GM19463 (cell line): ENCODE data around the gene SLIT3.

Experiments
- ATAC-seq: cut with Tn5 transposase; IDR thresholded peaks from one replicate; pipeline ENCODE4 v1.9.1; 2021; ENCODE audit warnings: mild to moderate bottlenecking, moderate library complexity; ENCODE audit not compliant: unreplicated experiment

The SLIT3 gene

DNA sequence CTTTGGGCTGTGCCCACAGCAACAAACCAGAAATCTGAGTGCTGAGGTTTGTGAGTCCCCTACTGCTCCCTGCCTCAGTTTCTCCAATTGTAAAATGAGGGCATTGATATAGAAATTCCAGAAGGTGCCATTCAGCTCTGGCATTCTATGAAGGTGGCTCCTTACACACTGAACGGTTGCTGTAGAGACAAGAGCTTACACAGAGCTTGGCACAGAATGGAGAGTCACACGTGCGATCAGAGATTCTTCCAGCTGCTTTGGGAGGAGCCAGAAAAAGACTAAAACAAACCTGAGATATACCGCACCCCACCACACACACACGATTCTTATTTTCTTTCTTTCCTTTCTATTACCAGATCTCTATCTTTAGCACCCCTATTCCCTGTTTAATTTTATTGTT lies 122.7 kb downstream of the SLIT3 start:
- no peak for ATAC-seq

DNA sequence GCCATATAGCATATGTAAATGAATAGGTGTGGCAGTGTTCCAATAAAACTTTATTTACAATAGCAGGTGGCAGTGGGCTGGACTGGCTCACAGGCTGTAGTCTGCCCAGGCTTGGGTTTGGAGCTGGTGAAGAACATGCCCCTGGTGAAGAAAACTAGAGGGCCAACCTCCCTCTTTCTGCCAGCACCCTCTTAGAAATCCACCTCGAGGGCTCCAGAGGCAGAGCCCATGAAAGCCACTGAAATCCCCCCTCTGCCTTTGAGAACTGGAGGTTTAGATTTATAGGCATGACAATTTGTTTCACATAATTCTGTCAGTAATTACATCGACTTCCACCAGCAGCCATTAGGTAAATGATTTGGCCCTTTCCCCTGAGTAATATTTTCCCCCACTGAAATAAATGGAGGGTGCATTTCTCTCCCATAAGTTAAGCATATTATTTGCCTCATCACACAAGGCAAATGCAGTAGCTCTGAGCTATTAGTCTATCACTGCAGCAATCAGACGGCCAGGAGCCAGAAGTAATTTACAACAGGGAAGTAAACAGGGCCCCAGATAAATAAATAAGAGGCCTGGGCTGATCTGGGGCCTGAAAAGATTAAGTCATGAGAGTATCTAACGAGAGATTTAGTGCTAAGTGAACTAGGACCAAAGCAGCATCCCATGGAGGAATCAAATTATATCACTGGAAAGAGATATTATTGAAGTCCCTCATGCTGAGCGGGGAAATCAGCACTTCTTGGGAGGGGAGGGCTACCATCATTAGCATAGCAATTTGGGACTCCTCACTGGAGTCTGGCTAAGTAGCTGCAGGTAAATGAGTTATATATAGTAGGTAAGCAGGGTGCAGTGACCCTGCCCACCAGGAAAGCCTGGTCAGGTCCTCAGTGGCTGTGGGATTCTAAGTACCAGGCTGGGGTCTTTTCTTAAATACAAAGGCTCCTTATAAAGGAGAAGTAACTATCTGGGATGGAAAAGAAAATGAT lies 123.9 kb downstream of the SLIT3 start:
- ATAC-seq: no peak

DNA sequence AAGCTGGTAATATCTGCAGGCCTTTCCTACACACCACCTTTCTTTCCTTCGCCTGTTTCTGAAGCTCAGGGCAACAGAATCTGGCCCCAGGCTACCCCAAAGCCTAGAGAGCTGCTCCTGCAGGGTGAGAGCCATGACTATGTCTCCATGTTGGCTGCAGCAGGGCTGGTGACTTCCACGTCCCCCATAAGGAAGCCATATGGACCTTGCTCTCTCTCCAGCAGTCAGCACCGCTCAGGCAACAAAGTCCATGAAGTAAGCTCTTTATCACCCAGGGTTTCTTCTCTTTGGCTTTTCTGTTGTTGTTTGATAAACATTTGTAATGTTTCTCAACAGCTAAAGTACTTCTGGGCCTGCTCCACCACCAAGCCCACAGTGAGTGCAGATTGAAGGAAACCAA lies 125.2 kb downstream of the SLIT3 start:
- no peak for ATAC-seq

DNA sequence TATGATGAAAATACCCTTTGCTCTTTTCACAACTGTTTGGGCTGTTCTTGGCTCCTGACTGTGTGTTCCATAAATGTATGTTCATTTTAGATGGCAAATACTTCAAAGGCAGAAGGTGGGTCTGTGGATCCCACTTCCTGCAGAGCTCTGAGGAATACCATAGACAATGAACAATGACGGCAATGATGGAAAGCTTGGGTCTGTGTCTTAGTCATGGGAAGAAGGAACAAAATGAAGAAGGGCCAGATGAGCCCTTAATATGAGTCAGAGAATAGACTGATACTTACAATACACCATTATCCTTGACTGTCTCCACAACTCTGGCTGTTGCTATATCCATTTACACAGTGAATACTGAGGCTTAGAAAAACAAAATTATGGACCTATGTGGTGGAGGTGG lies 126.0 kb downstream of the SLIT3 start:
- ATAC-seq: no peak

DNA sequence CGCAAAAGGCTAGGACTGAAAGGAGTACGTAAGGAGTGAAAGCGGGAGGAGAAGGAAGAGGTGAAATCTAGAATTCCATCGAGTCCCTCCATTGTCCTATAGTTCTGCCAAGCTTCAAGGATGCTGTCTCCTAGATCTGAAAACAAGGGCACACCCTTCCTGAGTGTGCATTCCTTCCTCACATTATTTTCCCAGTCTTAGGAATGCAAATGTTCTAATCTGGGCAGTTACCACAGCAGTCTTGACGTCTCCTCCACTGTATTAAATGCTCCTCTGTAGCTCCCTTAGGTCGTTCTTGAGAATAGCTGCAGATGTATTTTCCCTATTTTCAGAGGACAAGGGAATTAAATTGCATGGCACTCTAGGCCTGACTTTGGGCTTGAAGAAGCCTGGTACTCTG lies 127.6 kb downstream of the SLIT3 start:
- ATAC-seq: no peak

DNA sequence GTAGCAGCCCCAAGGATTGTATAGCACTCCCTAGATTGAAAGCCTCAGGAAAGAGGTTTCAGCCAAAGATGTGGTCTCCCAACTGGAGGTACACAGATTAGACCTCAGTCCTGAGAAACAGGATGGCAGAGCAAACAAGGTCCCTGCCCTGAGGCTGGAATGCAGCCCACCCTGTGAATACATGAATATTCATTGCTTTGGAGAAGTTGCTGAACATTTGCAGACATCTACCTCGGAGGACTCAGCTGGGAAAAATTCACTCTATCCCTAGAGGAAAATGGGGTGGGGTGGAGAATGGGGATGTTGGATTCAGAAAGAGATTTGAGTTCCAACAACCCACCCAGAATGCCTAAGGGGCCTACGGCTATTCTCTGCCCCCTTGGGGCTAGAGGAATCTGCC lies 129.4 kb downstream of the SLIT3 start:
- ATAC-seq: no peak

DNA sequence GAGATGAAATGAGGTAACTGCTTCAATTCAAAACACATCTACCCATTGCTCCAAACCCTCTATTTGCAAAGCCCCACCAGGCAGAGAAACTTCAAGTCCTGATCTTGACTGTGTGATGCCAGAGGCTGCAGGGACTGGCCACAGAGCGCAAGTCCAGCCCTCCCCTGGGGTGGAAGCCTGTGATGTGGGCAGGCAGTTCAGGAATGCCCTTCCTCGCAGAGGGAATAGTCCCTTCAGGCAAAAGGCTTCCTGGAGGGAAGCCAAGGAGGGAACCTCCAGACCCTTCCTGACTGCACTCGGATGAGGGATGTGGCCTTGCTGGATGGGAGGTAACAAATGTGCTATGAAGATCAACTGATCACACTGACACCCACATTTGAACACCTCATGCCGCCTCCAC lies 131.2 kb downstream of the SLIT3 start:
- ATAC-seq: no peak

DNA sequence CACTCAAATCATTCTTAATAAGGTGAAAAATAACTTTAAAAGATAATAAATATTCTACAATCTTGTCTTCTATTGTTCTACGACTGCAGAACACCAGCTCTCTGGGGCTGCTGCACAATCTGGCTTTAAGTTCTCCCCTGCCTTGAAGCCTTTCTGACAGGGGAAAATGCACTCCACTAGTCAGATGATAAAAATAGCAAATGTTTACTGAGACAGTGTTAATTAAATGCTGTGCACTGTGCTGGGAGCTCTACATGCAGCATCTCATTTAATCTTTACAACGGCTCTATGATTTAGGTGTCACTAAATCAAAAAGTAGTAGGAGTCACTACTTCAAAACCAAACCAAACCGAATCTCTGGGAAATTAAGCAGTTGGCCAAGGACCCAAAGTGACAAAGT lies 132.7 kb downstream of the SLIT3 start:
- no peak for ATAC-seq

DNA sequence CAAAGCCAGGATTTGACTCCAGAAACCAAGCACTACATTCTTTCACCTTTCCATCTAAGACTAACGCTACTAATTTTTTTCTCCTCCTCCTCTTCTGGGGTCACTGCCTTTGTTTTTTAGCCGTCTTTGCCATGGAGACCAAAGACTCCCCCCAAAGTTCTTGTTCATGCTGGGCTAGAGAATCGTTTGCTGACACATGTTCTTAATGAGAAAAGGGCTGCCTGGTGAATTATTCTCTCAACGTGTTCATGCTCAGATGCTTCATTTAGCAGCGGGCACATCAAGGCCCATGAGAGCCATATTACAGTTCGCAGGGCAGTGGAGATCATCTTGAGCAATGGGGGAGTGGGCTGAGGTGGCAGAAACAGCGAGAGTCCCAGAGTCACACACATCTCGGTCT lies 134.9 kb downstream of the SLIT3 start:
- no peak for ATAC-seq

DNA sequence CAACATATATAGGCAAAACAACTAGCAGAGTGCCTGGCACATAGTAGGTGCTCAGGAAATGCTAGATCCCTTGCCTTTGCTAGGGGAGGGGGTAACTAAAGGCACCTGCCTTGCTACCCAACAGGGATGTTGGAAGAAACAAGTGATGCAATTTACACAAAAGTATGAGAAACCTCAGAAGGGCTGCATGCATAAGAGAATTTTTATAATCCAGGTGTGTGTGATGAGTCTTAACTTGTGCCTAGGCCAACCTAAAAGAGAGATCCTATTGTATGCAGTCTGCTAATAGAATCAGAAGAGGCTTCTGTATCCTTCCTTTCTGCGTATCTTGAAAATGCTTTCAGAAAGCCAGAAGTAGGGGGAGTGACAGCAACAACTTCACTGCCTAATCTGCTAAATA lies 135.9 kb downstream of the SLIT3 start:
- no peak for ATAC-seq

DNA sequence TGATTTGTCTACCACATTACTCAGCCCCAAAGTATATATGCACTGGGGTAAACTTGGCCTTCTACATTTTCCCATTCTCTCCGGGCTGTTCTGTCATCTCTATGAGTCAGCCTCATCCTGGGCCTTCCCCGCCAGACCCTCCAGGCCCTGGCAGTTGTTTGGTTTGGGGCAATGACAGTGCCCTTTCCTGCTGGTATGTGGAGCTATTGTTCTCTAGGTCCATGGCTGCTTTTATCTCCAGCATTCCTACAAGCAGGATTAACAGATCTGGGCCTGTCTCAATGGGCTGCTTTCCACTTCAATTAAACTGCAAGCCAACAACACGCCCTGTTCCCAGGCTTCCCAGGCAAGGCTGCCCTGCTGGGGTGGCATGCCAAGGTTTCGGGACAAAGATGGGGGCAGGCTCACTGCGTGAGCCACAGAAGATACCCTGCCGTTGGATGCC lies 136.4 kb downstream of the SLIT3 start:
- ATAC-seq: no peak

DNA sequence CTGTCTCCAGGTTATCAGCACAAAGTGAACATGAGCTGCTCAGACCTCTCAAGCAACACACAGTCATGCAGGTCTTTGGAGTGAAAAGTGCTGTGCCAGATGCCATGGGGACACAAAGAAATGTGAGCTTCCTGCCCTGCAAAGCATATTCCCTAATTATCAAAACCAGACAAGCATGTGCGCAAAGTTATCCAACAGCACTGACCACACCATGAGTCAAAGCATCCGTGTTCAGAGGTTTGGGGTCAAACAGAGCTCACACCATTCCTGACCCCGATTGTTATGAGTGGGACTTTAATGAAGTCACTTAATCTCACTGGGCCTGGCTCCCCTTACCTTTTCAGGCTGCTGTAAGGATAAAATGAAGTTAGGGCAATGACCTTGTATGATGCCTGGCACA lies 138.5 kb downstream of the SLIT3 start:
- ATAC-seq: no peak

DNA sequence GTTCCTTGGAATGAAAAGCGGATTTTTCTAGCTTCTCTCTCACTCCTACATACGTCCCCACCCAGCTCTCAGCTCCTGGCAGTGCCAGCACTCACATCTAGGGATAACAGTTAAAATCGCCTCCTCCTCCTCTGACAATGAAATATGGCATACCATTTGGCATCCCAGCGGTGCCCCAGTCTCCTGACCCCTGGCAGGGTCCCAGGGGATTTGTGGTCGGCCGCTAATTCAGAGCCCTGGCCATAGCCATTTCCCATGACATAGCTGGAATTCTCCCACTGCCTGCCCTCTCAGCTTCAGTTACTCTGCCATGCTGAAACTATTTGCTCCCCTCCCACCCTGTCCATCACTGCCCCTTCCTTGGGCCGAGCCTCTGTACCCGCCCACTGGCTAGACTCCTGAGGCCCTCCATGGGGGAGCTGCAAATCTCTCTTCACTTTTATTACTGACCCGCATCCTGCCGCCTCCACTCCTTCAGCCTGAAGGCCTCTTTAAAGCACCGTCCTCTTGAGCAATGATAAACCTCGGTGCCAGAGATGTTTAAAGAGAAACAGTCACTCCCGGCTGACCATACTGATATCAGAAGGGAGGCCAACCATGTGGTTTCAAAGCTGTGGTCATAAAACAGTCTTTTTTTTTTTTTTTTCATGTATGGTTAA lies 139.8 kb downstream of the SLIT3 start:
- no peak for ATAC-seq

DNA sequence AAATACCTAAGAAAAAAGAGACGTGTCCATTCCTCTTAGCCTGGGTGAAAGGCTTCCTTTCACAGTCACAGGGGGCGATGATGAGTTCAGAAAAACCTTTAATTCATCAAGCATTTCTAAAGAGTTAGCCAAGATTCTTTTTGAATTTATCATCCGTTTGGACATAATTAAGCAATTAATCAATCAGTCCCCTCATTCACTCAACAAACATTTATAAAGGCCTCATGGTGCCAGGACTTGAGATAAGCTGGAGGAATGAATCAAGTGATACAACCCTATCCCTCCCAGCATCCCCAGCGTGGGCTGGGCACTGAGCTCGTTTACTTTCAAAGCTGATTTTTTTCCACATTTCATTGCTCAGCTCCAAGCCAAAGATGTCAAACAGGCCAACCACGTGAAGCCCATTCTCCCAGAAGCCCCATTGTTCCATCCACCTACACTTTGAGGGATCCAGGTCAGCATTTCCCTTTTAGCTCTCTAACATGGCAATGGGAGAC lies 140.5 kb downstream of the SLIT3 start:
- no peak for ATAC-seq

DNA sequence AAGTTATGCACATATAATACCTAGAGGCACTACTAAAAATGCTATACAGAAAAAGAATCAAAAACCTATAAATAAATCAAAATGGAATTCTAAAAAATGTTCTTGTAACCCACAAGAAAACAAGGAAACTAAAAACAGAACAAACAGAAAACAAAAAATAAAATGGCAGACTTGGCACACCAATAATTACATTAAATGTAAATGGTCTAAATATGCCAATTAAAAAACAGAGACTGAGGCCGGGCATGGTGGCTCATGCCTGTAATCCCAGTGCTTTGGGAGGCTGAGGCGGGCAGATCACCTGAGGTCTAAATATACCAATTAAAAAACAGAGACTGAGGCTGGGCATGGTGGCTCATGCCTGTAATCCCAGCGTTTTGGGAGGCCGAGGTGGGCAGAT lies 142.2 kb downstream of the SLIT3 start:
- ATAC-seq: no peak

DNA sequence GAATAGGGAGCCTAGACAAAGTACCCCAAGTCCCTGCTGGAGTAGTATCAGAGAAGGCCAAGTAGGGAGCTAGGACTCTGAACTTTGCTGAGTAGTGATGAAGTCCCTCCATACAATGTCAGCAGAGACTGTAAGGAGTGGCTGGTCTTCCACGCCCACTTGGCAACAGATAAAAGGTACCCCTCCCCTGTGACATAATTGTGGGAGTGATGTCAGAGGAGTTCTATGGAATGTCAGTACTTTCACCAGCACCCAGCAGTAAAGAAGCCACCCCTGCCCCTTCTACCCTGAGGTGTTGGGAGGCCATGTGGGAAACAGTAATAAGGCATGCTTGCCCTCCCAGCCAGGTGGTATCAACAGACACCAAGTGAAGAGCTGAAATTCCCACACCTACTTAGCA lies 143.9 kb downstream of the SLIT3 start:
- ATAC-seq: no peak

DNA sequence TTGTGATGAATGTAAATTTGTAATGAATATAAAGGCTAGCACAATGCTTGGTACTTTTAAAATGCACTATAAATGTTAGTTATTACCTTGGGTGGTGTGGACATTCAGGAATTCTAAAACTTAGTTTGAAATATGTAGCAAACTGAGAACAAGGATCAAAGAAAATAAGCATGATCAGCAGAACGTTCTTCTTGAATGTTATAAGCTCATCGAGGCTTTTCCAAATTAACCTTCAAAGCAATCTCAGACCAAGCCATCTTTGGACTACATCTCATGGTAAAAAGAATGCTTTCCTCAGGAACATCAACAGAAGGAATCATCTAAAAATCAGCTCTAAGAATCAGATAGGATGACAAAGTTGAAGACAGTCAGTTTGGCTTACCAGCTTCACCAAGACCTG lies 146.3 kb downstream of the SLIT3 start:
- ATAC-seq: no peak

DNA sequence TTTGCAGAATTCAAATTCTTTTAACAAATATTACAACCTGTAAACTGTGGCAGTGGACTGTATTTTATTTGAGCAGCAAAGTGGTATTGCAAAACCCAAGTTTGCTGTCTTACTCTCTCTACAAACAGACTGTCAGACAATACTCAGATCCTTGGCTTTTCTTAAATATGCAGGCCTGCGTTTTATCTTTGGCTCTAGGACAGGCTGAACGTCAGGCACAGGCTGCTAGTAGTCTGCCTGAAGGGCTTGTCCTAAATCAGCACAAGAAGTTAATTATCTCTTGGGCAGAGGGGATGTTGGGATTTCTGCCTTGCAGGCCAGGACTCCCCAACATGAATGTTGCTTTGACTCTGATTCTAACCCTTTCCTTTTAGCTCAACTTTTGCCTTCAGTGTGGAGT lies 147.5 kb downstream of the SLIT3 start:
- no peak for ATAC-seq

DNA sequence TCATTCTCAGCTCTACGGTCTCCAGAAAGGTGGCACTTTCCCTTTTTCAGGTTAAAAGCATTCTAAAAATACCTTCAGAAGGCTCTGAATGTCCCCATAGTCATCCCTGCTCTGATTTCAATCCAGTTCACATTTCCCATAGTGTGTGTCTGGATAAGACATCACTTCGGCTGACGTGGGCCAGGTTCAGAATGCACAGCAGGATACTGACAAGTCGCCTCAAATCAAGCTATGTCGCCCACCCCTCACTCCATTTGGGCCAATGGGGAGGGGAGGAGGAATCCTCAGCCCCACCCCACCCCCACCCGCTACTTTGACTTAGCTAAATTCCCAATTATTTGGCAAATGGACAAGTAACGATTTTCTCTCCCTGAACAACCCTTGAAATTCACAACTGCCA lies 148.0 kb downstream of the SLIT3 start:
- ATAC-seq: no peak

DNA sequence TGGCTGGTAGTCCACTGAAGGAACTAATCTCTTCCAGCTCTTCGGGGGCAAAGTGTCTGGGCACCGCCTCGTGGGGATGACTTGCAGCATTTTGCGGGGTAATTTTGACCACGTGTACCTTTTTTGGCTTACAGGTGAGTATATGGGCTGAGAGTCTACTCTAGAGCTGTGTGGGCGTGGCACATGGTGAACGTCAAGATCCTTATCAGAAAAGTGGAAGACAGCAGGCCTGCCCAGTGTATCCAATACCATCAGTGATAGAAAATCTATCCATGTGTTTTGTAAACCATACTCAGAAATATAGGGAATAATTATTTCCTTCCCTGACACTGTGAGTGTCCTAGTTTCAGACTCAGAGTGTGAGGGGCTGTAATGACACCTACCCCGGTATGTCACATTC lies 148.5 kb downstream of the SLIT3 start:
- ATAC-seq: no peak

DNA sequence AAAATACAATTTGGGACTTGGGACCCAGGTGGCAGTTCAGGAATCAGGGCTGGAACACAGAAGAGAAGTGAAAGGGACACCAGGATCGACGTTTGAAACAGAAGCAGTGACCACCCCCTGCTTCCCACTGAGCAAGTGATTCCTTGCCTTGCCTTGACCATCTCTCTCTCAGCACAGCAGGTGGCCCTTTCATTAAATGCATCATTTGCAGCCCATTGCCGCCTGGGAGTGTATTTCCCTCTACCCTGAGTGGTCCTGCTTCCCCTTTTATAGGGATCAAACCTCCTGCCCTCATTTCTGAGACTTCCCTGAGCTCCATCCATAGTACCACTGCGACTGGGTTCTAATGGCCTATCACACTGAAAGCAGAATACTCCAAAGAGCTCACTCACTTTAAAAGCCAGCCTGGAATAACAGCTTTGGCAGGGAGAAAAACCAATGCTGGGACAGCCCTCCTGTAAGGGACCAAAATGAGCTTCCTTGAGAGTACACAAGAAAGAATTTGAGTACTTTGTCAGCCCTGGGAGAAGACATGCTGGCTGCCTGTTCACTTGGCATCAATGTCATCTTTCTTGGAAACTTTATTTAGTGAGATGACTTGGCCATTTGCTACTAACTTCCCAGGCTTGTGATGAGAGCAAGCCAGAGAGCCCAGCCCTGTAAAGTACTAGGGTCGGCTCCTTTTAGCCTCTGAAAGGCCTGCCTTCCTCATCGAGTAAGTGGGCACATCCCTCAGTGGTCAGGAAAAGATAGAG lies 149.7 kb downstream of the SLIT3 start:
- no peak for ATAC-seq
